Hepatocyte (in vitro differentiated cells): ENCODE results near the gene PTTG1IP.

Experiments used
- CTCF ChIP-seq: fragments of 200-600 bp; sonication (generic); IDR thresholded peaks from 2 replicates; pipeline ENCODE4 v1.5.1; 2016; ENCODE audit warnings: antibody characterized with exemption, mild to moderate bottlenecking; ENCODE audit not compliant: poor library complexity
- EZH2 ChIP-seq: fragments of 200-600 bp; sonication (generic); IDR thresholded peaks from 2 replicates; pipeline ENCODE4 v1.6.1; 2016; ENCODE audit warnings: antibody characterized with exemption, mild to moderate bottlenecking, borderline replicate concordance
- EZH2phosphoT487 ChIP-seq: fragments of 200-600 bp; sonication (generic); IDR thresholded peaks from one replicate; pipeline ENCODE4 v1.6.1; 2018; ENCODE audit warnings: antibody characterized with exemption, mild to moderate bottlenecking, low read depth, moderate library complexity; ENCODE audit not compliant: unreplicated experiment, severe bottlenecking

- TF ChIP-seq CTCF, result no peak
- TF ChIP-seq EZH2, result no peak
- TF ChIP-seq EZH2phosphoT487, result no peak
Measured at GRCh38 chr21:44872649-44873355, 688 bp downstream of the PTTG1IP start.
